SK-N-DZ (cell line): ENCODE results near the gene MRE11.
"Not testable (repeated sequence)": the region's sequence is repeated elsewhere in the genome, so short reads cannot be mapped to it uniquely, and the experiment has no call there.

Experiments used
- DNase-seq: peaks from one replicate; pipeline ENCODE4 v3.0.0-alpha.2; 2015; ENCODE audit warnings: low spot score

The MRE11 gene

GRCh38 chr11:94506513-94506912 lies 12.9 kb upstream of the MRE11 start:
- not testable (repeated sequence) for DNase-seq

DNA sequence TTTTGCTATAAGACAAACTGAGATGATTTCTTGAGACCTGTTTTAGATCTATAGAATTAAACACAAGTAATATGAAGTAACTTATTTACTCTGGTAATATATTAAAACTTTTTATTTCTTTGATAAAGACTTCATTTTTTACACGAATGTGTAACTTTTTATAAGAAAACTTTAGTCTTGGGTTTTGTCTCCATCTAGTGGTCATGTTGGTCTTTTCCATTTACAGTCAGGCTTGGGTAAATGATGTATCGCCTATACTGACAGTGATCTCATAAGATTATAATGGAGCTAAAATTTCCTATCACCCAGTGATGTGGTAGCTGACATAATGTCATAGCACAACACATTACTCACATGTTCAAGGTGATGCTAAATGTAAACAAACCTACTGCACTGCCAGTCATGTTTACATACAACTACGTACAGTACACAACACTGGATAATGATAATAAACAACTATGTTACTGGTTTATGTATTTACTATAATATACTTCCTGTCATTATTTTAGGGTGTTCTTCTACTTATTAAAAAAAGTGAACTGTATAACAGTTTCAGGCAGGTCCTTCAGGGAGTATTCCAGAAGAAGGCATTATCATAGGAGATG lies 11.1 kb upstream of the MRE11 start:
- DNase-seq, result peak; percentile 60

GRCh38 chr11:94501522-94501921 lies 7.9 kb upstream of the MRE11 start:
- DNase-seq, result no peak

- no peak for DNase-seq
These were observed 6.5 kb upstream of the MRE11 start for GRCh38 chr11:94500181-94500580.

DNA sequence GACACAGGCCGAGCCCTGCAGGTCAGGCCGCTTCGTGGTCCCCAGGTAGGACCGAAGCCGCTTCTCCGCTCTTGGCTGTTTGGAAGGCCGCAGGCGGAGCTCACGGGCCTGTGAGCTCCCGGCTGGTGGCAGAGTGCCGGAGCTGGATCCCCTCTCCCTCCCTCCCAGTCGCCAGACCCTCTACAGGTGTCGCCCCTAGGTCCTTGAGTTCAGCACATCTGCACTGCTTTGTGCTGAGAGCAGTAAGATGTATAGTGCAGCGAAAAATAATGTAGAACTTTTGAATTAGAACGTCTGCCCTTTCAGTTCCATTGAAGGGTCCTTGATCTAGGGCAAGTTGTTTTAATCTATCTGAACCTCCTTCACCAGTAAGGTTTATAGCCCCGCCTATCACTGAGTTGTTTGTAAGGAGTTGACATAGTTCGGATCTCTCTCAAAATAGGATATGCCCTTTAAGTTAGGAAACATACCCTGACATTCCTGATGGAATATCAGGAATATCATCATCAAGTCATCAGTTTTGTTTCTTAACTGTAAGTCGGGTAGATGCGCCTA lies 559 bp upstream of the MRE11 start:
- DNase-seq, result no peak

DNA sequence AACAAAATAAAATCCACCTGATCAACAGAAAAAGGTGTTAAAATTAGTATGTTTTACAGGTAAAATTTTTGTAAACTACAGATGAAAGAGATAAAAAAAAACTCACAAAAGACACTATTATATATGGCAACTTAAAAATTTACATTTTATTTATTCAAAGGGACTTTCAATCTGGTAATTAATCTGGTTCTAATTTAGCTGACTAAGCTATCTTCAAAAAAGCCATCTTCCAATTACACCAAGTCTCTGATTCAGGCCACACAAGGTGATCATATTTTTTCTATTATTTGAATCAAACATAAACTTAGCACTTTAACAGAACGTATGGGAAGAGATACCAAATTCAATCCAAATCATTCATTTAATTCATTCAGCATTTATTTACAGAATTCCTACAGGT lies 7.6 kb downstream of the MRE11 start:
- no peak for DNase-seq

GRCh38 chr11:94481342-94481741 lies 12.3 kb downstream of the MRE11 start:
- DNase-seq, result no peak

DNA sequence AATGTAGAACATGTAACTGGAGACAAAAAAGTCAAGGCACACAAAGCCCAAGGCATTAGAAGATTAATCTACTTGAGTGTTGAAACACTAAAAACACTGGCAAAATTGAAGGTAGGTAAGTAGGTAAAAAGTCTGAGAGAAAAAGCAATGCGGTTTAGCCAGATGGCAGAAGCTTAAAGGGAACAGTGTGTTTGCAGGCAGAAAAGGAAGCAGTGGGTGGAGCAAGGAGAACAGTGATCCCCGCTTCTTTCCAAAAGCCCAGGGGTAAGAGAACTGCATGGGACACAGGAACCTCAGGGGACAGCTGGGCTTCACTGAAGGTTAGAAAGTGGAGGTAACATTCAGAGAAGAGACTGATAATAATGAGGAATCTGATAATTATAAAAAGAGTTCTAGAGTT lies 16.0 kb downstream of the MRE11 start:
- no peak for DNase-seq

DNA sequence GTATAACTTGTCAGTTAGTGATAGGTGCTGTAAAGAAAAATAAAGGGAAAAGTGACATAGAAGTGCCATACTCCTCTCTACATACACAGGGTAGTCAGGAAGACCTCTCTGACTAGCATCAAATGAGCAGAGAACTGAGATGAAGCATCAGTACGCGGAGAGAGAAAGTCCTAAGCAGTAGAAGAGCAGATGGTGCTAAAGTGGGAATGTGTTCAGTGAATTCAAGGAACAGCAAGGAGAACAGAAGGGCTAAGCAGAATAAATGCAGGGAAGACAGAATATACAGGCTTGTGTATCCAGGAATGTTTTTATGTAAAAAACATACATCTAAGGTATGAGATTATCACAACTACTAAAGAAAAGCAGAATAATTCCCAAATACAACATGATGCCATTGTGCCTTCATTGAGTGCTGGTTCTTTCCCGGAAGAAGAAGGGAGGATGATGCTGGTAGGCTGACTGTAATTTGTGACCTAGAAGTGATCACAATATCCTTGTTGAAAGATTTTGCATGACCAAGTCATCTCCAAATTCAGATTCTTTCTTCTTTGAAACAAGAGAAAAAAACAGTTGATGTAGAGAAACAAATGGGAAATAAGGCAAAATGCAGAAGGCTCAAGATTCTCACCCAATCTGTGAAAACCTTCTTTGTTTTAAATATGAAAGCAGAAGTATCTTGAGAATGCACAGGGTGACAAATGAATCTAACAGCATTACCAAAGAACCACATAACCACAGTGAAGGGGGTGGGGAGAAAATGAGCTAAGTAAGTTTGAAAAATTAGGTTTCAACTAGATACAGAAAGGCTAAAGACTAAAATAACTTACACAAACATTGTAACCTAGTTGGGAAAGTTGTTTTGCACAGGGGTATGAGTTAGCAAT lies 20.5 kb downstream of the MRE11 start:
- no peak for DNase-seq

DNA sequence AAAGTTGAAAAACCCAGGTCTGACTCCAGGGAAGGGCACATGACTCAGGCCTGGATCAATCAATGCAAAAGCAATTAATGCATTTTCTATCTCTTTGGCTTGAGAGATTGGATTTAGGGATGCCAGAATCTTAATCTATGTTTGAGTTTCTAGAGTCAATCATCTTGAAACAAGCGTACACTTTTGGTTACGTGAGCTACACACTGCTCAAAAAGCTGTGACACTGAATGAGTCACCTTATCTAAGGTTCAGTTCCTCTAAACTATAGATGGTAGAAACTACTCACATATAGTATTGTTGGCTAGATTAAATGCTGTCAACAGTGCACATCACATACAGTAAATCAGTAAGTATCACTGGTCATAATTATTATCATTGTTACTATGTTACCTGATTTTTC lies 24.2 kb downstream of the MRE11 start:
- no peak for DNase-seq

DNA sequence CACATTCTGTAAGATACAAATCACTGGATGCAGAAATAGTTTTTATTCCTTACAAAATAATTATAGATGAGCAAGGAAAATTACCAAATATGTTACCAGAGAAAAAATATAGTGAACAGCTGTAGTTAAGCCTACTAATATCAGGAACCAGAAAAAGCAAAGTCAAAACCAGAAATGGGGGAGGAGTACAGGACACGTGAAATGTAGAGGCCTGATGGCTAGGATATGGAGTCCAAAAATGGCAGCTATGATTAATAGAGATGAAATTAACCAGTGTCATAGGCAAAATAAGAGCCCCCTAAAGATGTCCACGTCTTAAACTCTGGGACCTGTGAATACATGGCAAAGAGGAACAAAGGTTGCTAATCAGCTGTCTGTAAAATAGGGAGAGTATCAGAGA lies 34.1 kb downstream of the MRE11 start:
- no peak for DNase-seq

GRCh38 chr11:94457118-94458029 lies 36.3 kb downstream of the MRE11 start:
- peak; percentile 65 for DNase-seq

- no peak for DNase-seq
These were observed 37.8 kb downstream of the MRE11 start for GRCh38 chr11:94455861-94456260.

GRCh38 chr11:94454301-94454700 lies 39.3 kb downstream of the MRE11 start:
- DNase-seq, result no peak

DNA sequence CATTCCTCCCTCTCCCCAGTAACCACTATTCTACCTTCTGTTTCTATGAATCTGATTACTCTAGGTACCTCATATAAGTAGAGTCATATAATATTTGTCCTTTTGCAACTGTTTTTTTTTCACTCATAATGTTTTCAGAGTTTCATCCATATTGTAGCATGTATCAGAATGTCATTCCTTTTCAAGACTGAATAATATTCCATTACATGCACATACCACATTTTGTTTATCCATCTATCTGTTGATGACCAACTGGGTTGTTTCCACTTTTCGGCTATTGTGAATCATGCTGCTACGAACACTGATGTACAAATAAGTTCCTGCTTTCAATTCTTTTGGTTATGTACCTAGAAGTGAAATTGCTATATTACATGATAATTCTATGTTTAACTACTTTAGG lies 40.7 kb downstream of the MRE11 start:
- DNase-seq, result no peak

GRCh38 chr11:94450048-94450447 lies 43.6 kb downstream of the MRE11 start:
- DNase-seq, result no peak

DNA sequence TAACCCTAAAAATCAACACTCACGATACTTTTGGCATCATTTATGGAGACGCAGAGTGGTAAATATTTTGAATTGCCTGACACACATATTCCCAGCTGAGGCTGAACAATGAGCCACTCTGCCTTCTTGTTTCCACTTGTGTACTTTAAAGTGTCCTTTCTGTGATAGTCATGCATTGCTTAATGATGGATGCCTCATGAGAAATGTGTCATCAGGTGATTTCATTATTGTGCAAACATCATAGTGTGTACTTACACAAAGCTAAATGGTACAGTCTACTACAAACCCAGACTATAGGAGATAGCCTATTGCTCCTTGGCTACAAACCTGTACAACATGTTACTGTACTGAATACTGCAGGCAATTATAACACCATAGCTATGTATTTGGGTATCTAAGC lies 44.2 kb downstream of the MRE11 start:
- DNase-seq, result no peak

DNA sequence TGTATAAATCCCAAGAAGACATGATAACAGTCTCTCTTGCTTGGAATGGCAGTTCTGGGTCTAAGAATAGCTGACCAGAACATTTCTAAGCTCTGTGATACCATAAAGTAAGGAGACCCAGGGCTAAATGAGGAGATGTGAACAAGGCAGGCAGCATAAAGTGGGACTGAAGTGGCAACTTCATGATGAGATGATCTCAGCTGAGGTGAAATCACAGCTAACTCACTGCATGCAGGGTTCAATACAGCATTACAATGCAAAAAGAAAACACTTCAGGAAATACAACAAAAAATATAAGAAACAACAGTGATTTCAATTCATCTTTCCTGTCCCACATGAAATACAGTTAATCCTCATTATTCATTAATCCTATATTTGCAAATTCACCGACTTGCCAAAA lies 44.6 kb downstream of the MRE11 start:
- no peak for DNase-seq

- DNase-seq, result peak; percentile 65
These were observed 46.5 kb downstream of the MRE11 start for GRCh38 chr11:94447149-94447548.

DNA sequence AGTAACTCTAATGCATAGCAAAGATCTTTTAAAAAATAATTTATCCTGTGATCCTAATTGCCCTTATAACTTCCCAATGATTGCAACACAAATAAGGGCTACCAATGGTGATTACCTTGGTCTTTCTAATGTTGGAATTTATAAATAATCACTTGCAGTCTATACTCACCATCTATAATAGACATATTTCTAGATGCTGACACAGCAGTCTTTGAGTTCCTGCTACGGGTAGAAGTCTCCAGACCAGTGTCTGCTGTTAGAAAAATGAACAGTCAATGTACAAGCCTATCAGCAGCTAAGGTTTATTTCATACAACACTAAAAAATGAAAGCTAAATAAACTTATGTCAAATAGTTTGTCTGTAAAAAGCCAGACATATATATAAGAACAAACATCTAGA lies 48.0 kb downstream of the MRE11 start:
- no peak for DNase-seq

GRCh38 chr11:94433049-94433448 lies 60.6 kb downstream of the MRE11 start:
- DNase-seq, result no peak

DNA sequence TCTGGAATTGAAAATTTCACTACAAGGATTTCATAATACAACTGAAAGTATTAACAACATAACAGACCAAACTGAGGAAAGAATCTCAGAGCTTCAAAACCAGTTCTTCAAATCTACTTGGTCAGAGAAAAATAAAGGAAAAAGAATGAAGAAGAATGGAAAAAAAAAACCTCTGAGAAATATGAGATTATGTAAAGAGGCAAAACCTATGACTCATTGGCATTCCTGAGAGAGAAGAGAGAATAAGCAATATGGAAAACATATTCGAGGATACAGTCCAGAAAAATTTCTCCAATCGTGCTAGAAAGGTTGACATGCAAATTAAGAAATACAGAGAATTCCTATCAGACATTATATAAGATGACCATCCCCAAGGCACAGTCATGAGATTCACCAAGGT lies 69.0 kb downstream of the MRE11 start:
- DNase-seq, result no peak
